ENCODE data around the gene PRR7. TPM values are rescaled to one million over a fixed set of nuclear protein-coding genes. Genes with fewer than 3 reads are reported as not detected.
A peak's percentile ranks its signal among the peaks of the same experiment; 100 is the strongest.

Gene PRR7
- total RNA-seq, 1 donor: 8.8 TPM

- TF ChIP-seq CTCF (IDR thresholded peaks at IDR 0.05; ENCODE audit: insufficient read depth, low read length): peak; percentile 64
- H3K4me3 ChIP-seq (ENCODE audit: low read depth, low read length): peak overlapping the region; percentile 39
- peak; percentile 84 for DNase-seq (ENCODE audit: low read depth)
These were observed 7.9 kb downstream of the PRR7 start for GRCh38 chr5:177454397-177455035.

GRCh38 chr5:177455036-177455660, 8.5 kb downstream of the PRR7 start:
- peak; percentile 47 for TF ChIP-seq CTCF (IDR thresholded peaks at IDR 0.05; ENCODE audit: insufficient read depth, low read length)
- DNase-seq (ENCODE audit: low read depth): peak; percentile 47
- H3K4me3 ChIP-seq (ENCODE audit: low read depth, low read length): peak overlapping the region; percentile 39

GRCh38 chr5:177455661-177456590, 9.3 kb downstream of the PRR7 start:
- DNase-seq (ENCODE audit: low read depth): peak; percentile 90
- H3K4me3 ChIP-seq (ENCODE audit: low read depth, low read length): peak overlapping the region; percentile 22
- TF ChIP-seq CTCF (IDR thresholded peaks at IDR 0.05; ENCODE audit: insufficient read depth, low read length): peak; percentile 98

- no peak for DNase-seq (ENCODE audit: low read depth)
- TF ChIP-seq CTCF (IDR thresholded peaks at IDR 0.05; ENCODE audit: insufficient read depth, low read length): no peak
These were observed 10.0 kb downstream of the PRR7 start for GRCh38 chr5:177456591-177456964.

GRCh38 chr5:177456976-177457851, 10.6 kb downstream of the PRR7 start:
- TF ChIP-seq CTCF (IDR thresholded peaks at IDR 0.05; ENCODE audit: insufficient read depth, low read length): peak; percentile 81
- H3K4me3 ChIP-seq (ENCODE audit: low read depth, low read length): no peak overlapping the region
- DNase-seq (ENCODE audit: low read depth): peak; percentile 95

More at GRCh38 chr5:177456591-177456964, 10.0 kb downstream of the PRR7 start:
- no peak overlapping the region for H3K4me3 ChIP-seq (ENCODE audit: low read depth, low read length)
